Naive thymus-derived CD8-positive, alpha-beta T cell (primary cell): ENCODE data around the gene WNT3. TPM values are rescaled to one million over a fixed set of nuclear protein-coding genes. Genes with fewer than 3 reads are reported as not detected.

Experiments used
- ATAC-seq, 2 donors: fragments of 150-1000 bp; cut with Tn5 transposase in 1 of 2; sonication (Bioruptor Pico), chemical (Tn5 transposase) in 1 of 2; 1 replicate in 1 of 2; 2 replicates in 1 of 2; pipeline ENCODE4 v1.10.0; 2021; ENCODE audit warnings: mild to moderate bottlenecking in 2 of 2, moderate library complexity in 2 of 2
- POLR2A ChIA-PET: fragments of 350-600 bp; sonication (Branson Sonifier 250); formaldehyde crosslinking; loops from one replicate; lab custom pipeline; 2021; ENCODE audit warnings: antibody characterized with exemption; lab: Charles Lee
- DNase-seq, 10 donors: peaks; one replicate each; pipeline versions ENCODE4 v3.0.0 to v3.0.0-alpha.2; 2020 to 2022
- H3K27ac Mint-ChIP-seq, 10 donors: one replicate each; pipeline ENCODE4 v1.8.0; 2020 to 2022; ENCODE audit warnings: mild to moderate bottlenecking in 10 of 10, mixed read lengths in 10 of 10, moderate library complexity in 4 of 10, inconsistent platforms in 1 of 10
- H3K27me3 Mint-ChIP-seq, 5 donors: one replicate each; pipeline ENCODE4 v1.8.0; 2021 to 2022; ENCODE audit warnings: mixed read lengths in 5 of 5
- H3K36me3 Mint-ChIP-seq, 3 donors: one replicate each; pipeline ENCODE4 v1.8.0; 2020 to 2022; ENCODE audit warnings: mixed read lengths in 3 of 3, mild to moderate bottlenecking in 2 of 3, inconsistent platforms in 1 of 3
- H3K4me1 Mint-ChIP-seq, 4 donors: one replicate each; pipeline ENCODE4 v1.8.0; 2021 to 2022; ENCODE audit warnings: mixed read lengths in 4 of 4
- H3K4me3 Mint-ChIP-seq, 10 donors: one replicate each; pipeline ENCODE4 v1.8.0; 2020 to 2022; ENCODE audit warnings: mild to moderate bottlenecking in 10 of 10, mixed read lengths in 10 of 10, moderate library complexity in 6 of 10, inconsistent platforms in 1 of 10
- H3K9me3 Mint-ChIP-seq, 9 donors: one replicate each; pipeline ENCODE4 v1.8.0; 2020 to 2022; ENCODE audit warnings: mixed read lengths in 9 of 9, mild to moderate bottlenecking in 3 of 9, inconsistent platforms in 1 of 9, moderate library complexity in 1 of 9
- polyA plus RNA-seq, 3 donors: library from polyadenylated mRNA; unstranded; fragments of 300-500 nt; fragmentation: Illumina TruSeq; gene quantifications; one replicate each; pipeline ENCODE4 v1.2.3, GENCODE V29; 2021
- total RNA-seq, 8 experiments: library from RNA in 2 of 8; stranded (reverse) in 2 of 8; gene quantifications; one replicate each; pipeline ENCODE4 v1.2.3 and lab custom pipeline; 2021 to 2026

Gene WNT3
- total and polyA plus RNA-seq, 5 experiments from 2014 or later: not detected

DNA sequence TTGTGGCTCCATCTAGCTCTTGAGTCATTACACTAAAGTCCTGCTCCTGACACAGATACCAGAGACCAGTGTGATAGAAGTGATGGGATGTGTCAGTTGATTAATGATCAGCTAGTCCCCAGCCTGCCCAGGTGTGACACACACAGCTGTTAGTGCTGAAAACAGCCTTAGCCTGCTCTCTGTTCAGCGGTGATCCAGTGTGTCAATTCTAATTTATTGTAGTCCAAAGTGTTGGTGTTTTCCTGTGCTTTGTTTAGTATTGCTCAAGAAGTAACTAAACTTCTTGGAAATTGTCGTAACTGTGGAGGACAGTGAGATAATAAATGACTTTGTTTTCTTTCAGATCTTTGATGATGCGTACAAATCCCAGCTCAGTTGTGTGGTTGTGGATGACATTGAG is 92.3 kb downstream of the WNT3 start:
- Mint-ChIP-seq H3K36me3 (peaks cover 0 to 71% (median 27%) of the 10 kb centered on the region in 3 donors), H3K4me1 (peaks cover 0 to 2% (median under 1%) of the 10 kb centered on the region in 4 donors), H3K27me3 (no peaks in the 10 kb centered on the region), H3K4me3 (no peak overlapping the region), H3K27ac (no peak overlapping the region), H3K9me3 (no peaks in the 10 kb centered on the region)
- POLR2A ChIA-PET: no interaction called here
- no peak for ATAC-seq
- no peak for DNase-seq

- POLR2A ChIA-PET: no interaction called here
- peaks cover 0 to 2% (median 0%) of the 10 kb centered on the region in 4 donors for H3K4me1 Mint-ChIP-seq
- peaks cover 0 to 68% (median 16%) of the 10 kb centered on the region in 3 donors for H3K36me3 Mint-ChIP-seq
- no peak for DNase-seq
- H3K27ac Mint-ChIP-seq: peak overlapping the region in 2 of 10 donors; percentile 29 to 50
- ATAC-seq: no peak
- H3K4me3 Mint-ChIP-seq: no peak overlapping the region
- H3K9me3 Mint-ChIP-seq: no peaks in the 10 kb centered on the region
- H3K27me3 Mint-ChIP-seq: no peaks in the 10 kb centered on the region
These were observed 95.7 kb downstream of the WNT3 start for GRCh38 chr17:46722662-46723285.

GRCh38 chr17:46720408-46720807 is 98.1 kb downstream of the WNT3 start:
- H3K27me3 Mint-ChIP-seq: no peaks in the 10 kb centered on the region
- H3K27ac Mint-ChIP-seq: no peak overlapping the region
- peaks cover 0 to 64% (median 5%) of the 10 kb centered on the region in 3 donors for H3K36me3 Mint-ChIP-seq
- POLR2A ChIA-PET: no interaction called here
- H3K9me3 Mint-ChIP-seq: no peaks in the 10 kb centered on the region
- H3K4me1 Mint-ChIP-seq: peaks cover 0 to 2% (median 0%) of the 10 kb centered on the region in 4 donors
- no peak overlapping the region for H3K4me3 Mint-ChIP-seq
- DNase-seq (no peak), ATAC-seq (no peak)

- ATAC-seq: no peak
- POLR2A ChIA-PET: no interaction called here
- H3K36me3 Mint-ChIP-seq: peaks cover 0 to 68% (median 5%) of the 10 kb centered on the region in 3 donors
These were observed 98.6 kb downstream of the WNT3 start for GRCh38 chr17:46719891-46720290.

GRCh38 chr17:46717999-46718398 is 100.5 kb downstream of the WNT3 start:
- H3K4me1 Mint-ChIP-seq: peaks cover 0 to 4% (median 0%) of the 10 kb centered on the region in 4 donors

More at GRCh38 chr17:46719891-46720290, 98.6 kb downstream of the WNT3 start:
- H3K9me3 Mint-ChIP-seq: no peaks in the 10 kb centered on the region
- H3K27ac Mint-ChIP-seq: no peak overlapping the region
- H3K4me1 Mint-ChIP-seq: peaks cover 0 to 2% (median 0%) of the 10 kb centered on the region in 4 donors
- H3K27me3 Mint-ChIP-seq: no peaks in the 10 kb centered on the region
- no peak overlapping the region for H3K4me3 Mint-ChIP-seq
- no peak for DNase-seq

More at GRCh38 chr17:46717999-46718398, 100.5 kb downstream of the WNT3 start:
- Mint-ChIP-seq H3K4me3 (no peak overlapping the region), H3K9me3 (no peaks in the 10 kb centered on the region), H3K27ac (no peak overlapping the region), H3K36me3 (peaks cover 0 to 76% (median 11%) of the 10 kb centered on the region in 3 donors), H3K27me3 (no peaks in the 10 kb centered on the region)
- ATAC-seq: no peak
- POLR2A ChIA-PET: no interaction called here
- no peak for DNase-seq

Other genes with a start within 250 kb of the WNT3 start
- gene ARL17A, start 239.0 kb downstream of the WNT3 start, total RNA-seq: 10 to 100 TPM; 27.3 to 32.2 TPM
- 1 to 10 TPM; 5.2 to 9.4 (median 6.4) TPM for gene ARL17A, start 239.0 kb downstream of the WNT3 start, polyA plus RNA-seq
- 10 to 100 TPM; 34.2 to 45.3 TPM for gene NSF, start 228.0 kb downstream of the WNT3 start, total RNA-seq
- 10 to 100 TPM in 1 of 3 donors, 1 to 10 TPM in 2; 9.1 to 15.3 (median 9.1) TPM for gene NSF, start 228.0 kb downstream of the WNT3 start, polyA plus RNA-seq
- gene WNT9B, start 32.9 kb upstream of the WNT3 start, total RNA-seq: not detected
- gene WNT9B, start 32.9 kb upstream of the WNT3 start, polyA plus RNA-seq: not detected
- gene GOSR2, start 104.5 kb upstream of the WNT3 start, total RNA-seq: 10 to 100 TPM; 87.9 to 89.0 TPM
- gene GOSR2, start 104.5 kb upstream of the WNT3 start, polyA plus RNA-seq: 10 to 100 TPM; 36.4 to 52.0 (median 48.6) TPM
- not detected for gene RPRML, start 160.6 kb upstream of the WNT3 start, total RNA-seq
- not detected for gene RPRML, start 160.6 kb upstream of the WNT3 start, polyA plus RNA-seq